H9 (cell line): ENCODE results near the gene DUOX1. TPM values are rescaled to one million over a fixed set of nuclear protein-coding genes. Genes with fewer than 3 reads are reported as not detected.
A peak's percentile ranks its signal among the peaks of the same experiment; 100 is the strongest.

Experiments
- DNase-seq: peaks from one replicate; pipeline ENCODE4 v3.0.0-alpha.2; 2017
- H2AFZ ChIP-seq: one replicate; pipeline ENCODE4 v1.6.1; 2013; ENCODE audit warnings: mild to moderate bottlenecking, low read length, control low read depth, moderate library complexity
- H2AK5ac ChIP-seq: 2 replicates; pipeline ENCODE4 v1.6.1; 2013; ENCODE audit warnings: low read length, control low read depth, mixed read lengths; ENCODE audit not compliant: insufficient read length
- H2BK120ac ChIP-seq: one replicate; pipeline ENCODE4 v1.6.1; 2013; ENCODE audit warnings: low read depth, mild to moderate bottlenecking, low read length, control low read depth, inconsistent platforms; ENCODE audit not compliant: poor library complexity, severe bottlenecking
- H2BK12ac ChIP-seq: 2 replicates; pipeline ENCODE4 v1.6.1; 2013; ENCODE audit warnings: low read length, control low read depth, mixed read lengths, low read depth; ENCODE audit not compliant: insufficient read length
- H2BK15ac ChIP-seq: 2 replicates; pipeline ENCODE4 v1.6.1; 2013; ENCODE audit warnings: low read depth, low read length, control low read depth
- H2BK20ac ChIP-seq: one replicate; pipeline ENCODE4 v1.6.1; 2013; ENCODE audit warnings: low read depth, mild to moderate bottlenecking, low read length, control low read depth, inconsistent platforms; ENCODE audit not compliant: poor library complexity, severe bottlenecking
- H2BK5ac ChIP-seq: 2 replicates; pipeline ENCODE4 v1.6.1; 2013; ENCODE audit warnings: low read length, control low read depth, mixed read lengths; ENCODE audit not compliant: insufficient read length
- H3K14ac ChIP-seq: 2 replicates; pipeline ENCODE4 v1.6.1; 2013; ENCODE audit warnings: low read length, control low read depth; ENCODE audit not compliant: insufficient read depth
- H3K18ac ChIP-seq: 2 replicates; pipeline ENCODE4 v1.6.1; 2013; ENCODE audit warnings: low read depth, mild to moderate bottlenecking, mixed read lengths, low read length, control low read depth; ENCODE audit not compliant: insufficient read length
- H3K23ac ChIP-seq: 2 replicates; pipeline ENCODE4 v1.6.1; 2013; ENCODE audit warnings: low read length, control low read depth, mixed read lengths, low read depth; ENCODE audit not compliant: insufficient read length
- H3K23me2 ChIP-seq: 2 replicates; pipeline ENCODE4 v1.6.1; 2013; ENCODE audit warnings: low read depth, mild to moderate bottlenecking, mixed read lengths, low read length, control low read depth; ENCODE audit not compliant: insufficient read length, poor library complexity, severe bottlenecking
- H3K27ac ChIP-seq: 2 replicates; pipeline ENCODE4 v1.5.1; 2013; ENCODE audit warnings: low read length, control low read depth, mixed read lengths, low read depth; ENCODE audit not compliant: insufficient read length
- H3K27me3 ChIP-seq: 2 replicates; pipeline ENCODE4 v1.6.1; 2013; ENCODE audit warnings: low read length, control low read depth, inconsistent platforms; ENCODE audit not compliant: insufficient read depth
- H3K4ac ChIP-seq: 2 replicates; pipeline ENCODE4 v1.6.1; 2013; ENCODE audit warnings: low read depth, mild to moderate bottlenecking, control low read depth, inconsistent platforms, low read length, moderate library complexity
- H3K4me1 ChIP-seq: 2 replicates; pipeline ENCODE4 v1.6.1; 2013; ENCODE audit warnings: low read length, control low read depth, inconsistent platforms; ENCODE audit not compliant: insufficient read depth
- H3K4me2 ChIP-seq: 2 replicates; pipeline ENCODE4 v1.6.1; 2013; ENCODE audit warnings: low read length, control low read depth, mixed read lengths; ENCODE audit not compliant: insufficient read length, insufficient read depth
- H3K56ac ChIP-seq: 2 replicates; pipeline ENCODE4 v1.6.1; 2013; ENCODE audit warnings: low read depth, mild to moderate bottlenecking, mixed read lengths, low read length, control low read depth; ENCODE audit not compliant: insufficient read length
- H3K79me1 ChIP-seq: 2 replicates; pipeline ENCODE4 v1.6.1; 2013; ENCODE audit warnings: low read depth, mild to moderate bottlenecking, moderate library complexity, low read length, control low read depth, inconsistent platforms; ENCODE audit not compliant: insufficient read depth, poor library complexity, severe bottlenecking
- H3K79me2 ChIP-seq: 2 replicates; pipeline ENCODE4 v1.6.1; 2013; ENCODE audit warnings: low read length, control low read depth, inconsistent platforms; ENCODE audit not compliant: insufficient read depth
- H3K9ac ChIP-seq: 2 replicates; pipeline ENCODE4 v1.6.1; 2013; ENCODE audit warnings: low read length, control low read depth, mixed read lengths; ENCODE audit not compliant: insufficient read length; ENCODE audit errors: extremely low read depth
- H3K9me3 ChIP-seq: one replicate; pipeline ENCODE4 v1.6.1; 2013; ENCODE audit warnings: low read depth, low read length, inconsistent platforms; ENCODE audit not compliant: control insufficient read depth
- H3T11ph ChIP-seq: one replicate; pipeline ENCODE4 v1.6.1; 2013; ENCODE audit warnings: mild to moderate bottlenecking, low read length, control low read depth, inconsistent platforms
- H4K20me1 ChIP-seq: one replicate; pipeline ENCODE4 v1.6.1; 2013; ENCODE audit not compliant: control insufficient read depth, insufficient read length, insufficient read depth
- H4K5ac ChIP-seq: 2 replicates; pipeline ENCODE4 v1.6.1; 2013; ENCODE audit warnings: low read depth, mild to moderate bottlenecking, mixed read lengths, low read length, control low read depth; ENCODE audit not compliant: insufficient read length
- H4K8ac ChIP-seq: replicated peaks from 2 replicates; pipeline ENCODE4 v1.6.1; 2013; ENCODE audit warnings: low read length, control low read depth, mixed read lengths, low read depth; ENCODE audit not compliant: insufficient read length
- H4K91ac ChIP-seq: 2 replicates; pipeline ENCODE4 v1.6.1; 2013; ENCODE audit warnings: low read depth, mild to moderate bottlenecking, moderate library complexity, mixed read lengths, low read length, control low read depth; ENCODE audit not compliant: insufficient read length
- H3K27ac Mint-ChIP-seq, 3 experiments: 2 replicates in 2 of 3; 3 replicates in 1 of 3; pipeline ENCODE4 v1.8.0; 2020 to 2021; ENCODE audit warnings: mixed read lengths in 3 of 3, mild to moderate bottlenecking in 1 of 3, moderate library complexity in 1 of 3
- H3K27me3 Mint-ChIP-seq: 2 replicates; pipeline ENCODE4 v1.8.0; 2021; ENCODE audit warnings: low read depth, mild to moderate bottlenecking, moderate library complexity, mixed read lengths
- H3K36me3 Mint-ChIP-seq, 3 experiments: 2 replicates in 2 of 3; 3 replicates in 1 of 3; pipeline ENCODE4 v1.8.0; 2020 to 2021; ENCODE audit warnings: low read depth in 3 of 3, mixed read lengths in 3 of 3; ENCODE audit not compliant: insufficient read depth in 1 of 3
- H3K4me1 Mint-ChIP-seq, 2 experiments: 2 replicates each; pipeline ENCODE4 v1.8.0; 2020; ENCODE audit warnings: mixed read lengths in 2 of 2
- H3K4me3 Mint-ChIP-seq, 2 experiments: 2 replicates in 1 of 2; 3 replicates in 1 of 2; pipeline ENCODE4 v1.8.0; 2020 to 2021; ENCODE audit warnings: mild to moderate bottlenecking in 2 of 2, mixed read lengths in 2 of 2, moderate library complexity in 1 of 2
- H3K9me3 Mint-ChIP-seq, 2 experiments: 2 replicates in 1 of 2; 3 replicates in 1 of 2; pipeline ENCODE4 v1.8.0; 2020; ENCODE audit warnings: mild to moderate bottlenecking in 2 of 2, mixed read lengths in 2 of 2, moderate library complexity in 1 of 2
- CTCF ChIP-seq: fragments of 200-600 bp; sonication (generic); conservative IDR thresholded peaks from 3 replicates; pipeline ENCODE4 v1.8.0; 2021; ENCODE audit warnings: antibody characterized with exemption, mild to moderate bottlenecking
- WGBS: extraction: QIAGEN DNeasy Blood & Tissue Kit; methylation state at CpG from one replicate; pipeline ENCODE4 v1.1.7; 2013; ENCODE audit warnings: missing lambda C conversion rate, low lambda C conversion rate, mixed read lengths; ENCODE audit not compliant: insufficient read length; ENCODE audit errors: extremely low coverage; 5-methylcytosine and 5-hydroxymethylcytosine counted together
- total RNA-seq: library from RNA; stranded (reverse); gene quantifications from 2 replicates; pipeline ENCODE4 v1.2.1, GENCODE V29; 2021

DUOX1 gene
- total RNA-seq, 1 experiment from 2014 or later, result 2.6 TPM

GRCh38 chr15:45164914-45165313, 35.1 kb downstream of the DUOX1 start:
- peak overlapping the region in 1 of 3 experiments; percentile 48; a peak in 1 of 7 replicates for H3K27ac Mint-ChIP-seq
- no CpG with 5 or more reads among the region's 1 CpG for WGBS

More at GRCh38 chr15:45164914-45165313, 35.1 kb downstream of the DUOX1 start:
- H2BK20ac ChIP-seq, result no peak overlapping the region
- no peaks in the 10 kb centered on the region for H3K23me2 ChIP-seq
- H4K91ac ChIP-seq, result no peak overlapping the region
- H3K4me1 ChIP-seq, result peaks cover 7% of the 10 kb centered on the region
- H3K4me2 ChIP-seq, result no peak overlapping the region
- H2BK120ac ChIP-seq, result no peak overlapping the region
- peaks cover 10% of the 10 kb centered on the region; the same call in 1 of the 2 replicates for H3K27me3 Mint-ChIP-seq
- no peak overlapping the region for H3K56ac ChIP-seq
- no peak overlapping the region for H2BK5ac ChIP-seq
- peak overlapping the region; percentile 35 to 42; a peak in 2 of 5 replicates for H3K4me3 Mint-ChIP-seq
- H2AFZ ChIP-seq, result no peak overlapping the region
- no peak overlapping the region for H4K8ac ChIP-seq
- no peak overlapping the region for H2BK12ac ChIP-seq
- no peak overlapping the region for H2BK15ac ChIP-seq
- H3K27ac ChIP-seq, result no peak overlapping the region
- no peak overlapping the region for H3K23ac ChIP-seq
- no peaks in the 10 kb centered on the region for H3K27me3 ChIP-seq
- H4K5ac ChIP-seq, result no peak overlapping the region
- TF ChIP-seq CTCF, result no peak
- no peak overlapping the region for H3K9ac ChIP-seq
- H3K79me2 ChIP-seq, result no peaks in the 10 kb centered on the region
- H3K36me3 Mint-ChIP-seq, result peaks cover 0 to 3% (median 2%) of the 10 kb centered on the region in 3 experiments; a peak in 3 of 7 replicates
- H3K4me1 Mint-ChIP-seq, result peaks cover 32 to 33% of the 10 kb centered on the region in 2 experiments
- H3K14ac ChIP-seq, result no peak overlapping the region
- no peaks in the 10 kb centered on the region for H4K20me1 ChIP-seq
- no peak overlapping the region for H2AK5ac ChIP-seq
- H3K9me3 Mint-ChIP-seq, result no peaks in the 10 kb centered on the region
- H3K9me3 ChIP-seq, result no peaks in the 10 kb centered on the region
- DNase-seq, result no peak
- no peak overlapping the region for H3T11ph ChIP-seq
- H3K4ac ChIP-seq, result no peak overlapping the region
- no peak overlapping the region for H3K18ac ChIP-seq
- H3K79me1 ChIP-seq, result no peaks in the 10 kb centered on the region
